GM18868 (cell line): ENCODE results near the gene NEK6.
A peak's percentile ranks its signal among the peaks of the same experiment; 100 is the strongest.

Experiments used
- ATAC-seq: cut with Tn5 transposase; IDR thresholded peaks from one replicate; pipeline ENCODE4 v1.9.1; 2021; ENCODE audit warnings: mild to moderate bottlenecking, moderate library complexity; ENCODE audit not compliant: unreplicated experiment

Gene NEK6

GRCh38 chr9:124315882-124316281 is 58.1 kb downstream of the NEK6 start:
- no peak for ATAC-seq

GRCh38 chr9:124320062-124320973 is 62.6 kb downstream of the NEK6 start:
- no peak for ATAC-seq

- ATAC-seq, result no peak
Observed at GRCh38 chr9:124321416-124321815, 63.7 kb downstream of the NEK6 start.

- no peak for ATAC-seq
Observed at GRCh38 chr9:124321935-124322334, 64.2 kb downstream of the NEK6 start.

- ATAC-seq, result no peak
Observed at GRCh38 chr9:124322618-124323432, 65.1 kb downstream of the NEK6 start.

GRCh38 chr9:124323904-124324303 is 66.2 kb downstream of the NEK6 start:
- no peak for ATAC-seq

GRCh38 chr9:124325816-124326215 is 68.1 kb downstream of the NEK6 start:
- no peak for ATAC-seq

GRCh38 chr9:124326378-124326777 is 68.6 kb downstream of the NEK6 start:
- peak; percentile 53 for ATAC-seq

GRCh38 chr9:124327491-124327890 is 69.7 kb downstream of the NEK6 start:
- no peak for ATAC-seq

GRCh38 chr9:124328285-124328684 is 70.5 kb downstream of the NEK6 start:
- ATAC-seq, result no peak

- ATAC-seq, result no peak
Observed at GRCh38 chr9:124329206-124329792, 71.5 kb downstream of the NEK6 start.

- ATAC-seq, result no peak
Observed at GRCh38 chr9:124330011-124330697, 72.4 kb downstream of the NEK6 start.

- no peak for ATAC-seq
Observed at GRCh38 chr9:124331580-124331979, 73.8 kb downstream of the NEK6 start.

- no peak for ATAC-seq
Observed at GRCh38 chr9:124332361-124333202, 74.8 kb downstream of the NEK6 start.

- ATAC-seq, result no peak
Observed at GRCh38 chr9:124333203-124333579, 75.4 kb downstream of the NEK6 start.

- no peak for ATAC-seq
Observed at GRCh38 chr9:124334568-124335319, 77.0 kb downstream of the NEK6 start.

- ATAC-seq, result no peak
Observed at GRCh38 chr9:124335320-124335707, 77.6 kb downstream of the NEK6 start.

GRCh38 chr9:124337562-124337961 is 79.8 kb downstream of the NEK6 start:
- ATAC-seq, result no peak

GRCh38 chr9:124339603-124340146 is 81.9 kb downstream of the NEK6 start:
- no peak for ATAC-seq
